GM12873 (cell line): Measurements from ENCODE around the gene GLG1.

Experiments
- TF ChIP-seq, protein P1 (sequence below): IDR thresholded peaks from 2 replicates; pipeline ENCODE4 v1.5.1; 2012; ENCODE audit warnings: low read depth, mild to moderate bottlenecking, moderate library complexity, low read length, control low read depth; ENCODE audit not compliant: insufficient read depth; ENCODE audit errors: missing control alignments

Gene GLG1

DNA sequence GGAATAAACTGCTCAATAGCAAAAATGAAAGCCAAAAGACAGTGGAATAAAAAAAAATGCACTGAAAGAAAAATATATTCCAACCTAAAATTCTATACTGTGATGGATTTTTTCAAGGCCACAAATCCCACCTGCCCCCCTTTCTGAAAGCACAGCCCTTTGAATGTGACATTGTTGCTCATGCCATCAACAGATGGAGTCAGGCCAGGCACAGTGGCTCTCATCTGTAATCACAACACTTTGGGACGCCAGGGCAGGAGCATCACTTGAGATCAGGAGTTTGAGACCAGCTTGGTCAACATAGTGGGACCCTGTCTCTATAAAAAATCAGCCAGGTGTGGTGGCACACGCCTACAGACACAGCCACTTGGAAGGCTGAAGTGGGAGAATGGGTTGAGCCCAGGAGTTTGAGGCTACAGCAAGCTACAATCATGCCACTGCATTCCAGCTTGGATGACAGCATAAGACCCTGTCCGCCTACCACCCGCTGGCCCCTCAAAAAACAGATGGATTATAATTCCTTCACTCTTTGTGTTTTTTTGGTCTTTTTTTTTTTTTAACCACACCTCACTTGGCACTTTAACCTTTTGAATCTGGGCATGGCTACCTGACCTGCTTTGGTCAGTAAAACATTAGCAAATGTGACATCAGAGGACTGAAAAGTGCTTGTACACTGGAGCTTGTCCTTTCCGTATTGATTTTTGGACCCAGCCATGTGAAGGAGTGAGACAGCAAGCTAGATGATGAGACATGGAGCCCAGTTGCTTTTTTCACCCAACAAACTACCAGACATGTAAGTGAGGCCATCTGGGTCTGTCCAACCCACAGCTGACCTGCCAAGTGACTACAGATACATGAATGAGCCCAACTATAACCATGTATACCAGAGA, 36.3 kb downstream of the GLG1 start:
- TF ChIP-seq, protein P1, sequence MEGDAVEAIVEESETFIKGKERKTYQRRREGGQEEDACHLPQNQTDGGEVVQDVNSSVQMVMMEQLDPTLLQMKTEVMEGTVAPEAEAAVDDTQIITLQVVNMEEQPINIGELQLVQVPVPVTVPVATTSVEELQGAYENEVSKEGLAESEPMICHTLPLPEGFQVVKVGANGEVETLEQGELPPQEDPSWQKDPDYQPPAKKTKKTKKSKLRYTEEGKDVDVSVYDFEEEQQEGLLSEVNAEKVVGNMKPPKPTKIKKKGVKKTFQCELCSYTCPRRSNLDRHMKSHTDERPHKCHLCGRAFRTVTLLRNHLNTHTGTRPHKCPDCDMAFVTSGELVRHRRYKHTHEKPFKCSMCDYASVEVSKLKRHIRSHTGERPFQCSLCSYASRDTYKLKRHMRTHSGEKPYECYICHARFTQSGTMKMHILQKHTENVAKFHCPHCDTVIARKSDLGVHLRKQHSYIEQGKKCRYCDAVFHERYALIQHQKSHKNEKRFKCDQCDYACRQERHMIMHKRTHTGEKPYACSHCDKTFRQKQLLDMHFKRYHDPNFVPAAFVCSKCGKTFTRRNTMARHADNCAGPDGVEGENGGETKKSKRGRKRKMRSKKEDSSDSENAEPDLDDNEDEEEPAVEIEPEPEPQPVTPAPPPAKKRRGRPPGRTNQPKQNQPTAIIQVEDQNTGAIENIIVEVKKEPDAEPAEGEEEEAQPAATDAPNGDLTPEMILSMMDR: no peak

DNA sequence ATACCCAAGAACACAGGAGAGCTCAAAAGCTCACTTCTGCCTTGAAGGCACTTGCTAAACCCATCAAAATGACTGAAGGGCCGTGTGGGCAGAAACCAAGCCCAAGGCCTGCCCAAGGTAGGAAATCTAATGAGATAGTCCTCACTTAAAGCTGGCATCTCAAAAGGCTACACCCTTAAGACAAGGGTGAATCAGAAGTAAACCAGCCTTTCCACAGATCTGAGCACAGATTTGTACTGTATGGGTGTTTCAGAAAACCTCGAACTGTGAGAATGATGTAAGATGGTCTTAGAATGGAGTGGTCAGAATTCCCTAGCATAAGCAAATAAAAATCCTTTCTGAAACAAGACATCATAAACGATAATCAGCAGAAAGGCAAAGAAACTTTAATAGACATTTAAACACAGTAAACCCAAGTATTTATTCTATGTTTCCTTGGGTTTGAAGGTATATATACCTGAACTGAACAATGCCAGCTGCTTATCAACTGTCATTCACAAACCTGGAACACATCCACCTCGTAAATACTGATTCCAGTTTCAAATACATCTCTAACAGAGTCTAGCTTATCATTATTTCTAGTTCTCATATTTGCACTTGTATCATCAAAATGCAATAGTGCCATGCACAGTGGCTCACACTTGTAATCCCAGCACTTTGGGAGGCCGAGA, 37.8 kb downstream of the GLG1 start:
- TF ChIP-seq, protein P1: no peak

DNA sequence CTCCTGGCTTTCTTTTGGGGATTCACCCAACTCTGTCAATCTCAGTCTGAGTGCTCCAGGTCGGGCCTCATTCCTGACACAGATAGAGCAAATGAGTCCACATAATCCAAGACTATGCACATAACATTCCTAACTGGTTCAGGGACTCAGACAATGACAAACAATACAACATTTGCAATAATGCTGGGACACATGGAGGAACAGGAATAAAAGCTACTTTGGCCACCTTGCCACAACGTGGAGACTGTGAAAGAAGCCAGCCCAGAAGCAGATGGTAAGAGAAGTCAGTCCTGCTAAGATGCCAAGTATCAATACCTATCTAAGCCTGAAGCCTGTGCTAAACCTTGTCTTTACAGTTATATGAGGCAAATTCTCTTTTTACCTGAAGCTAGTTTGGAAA, 39.0 kb downstream of the GLG1 start:
- TF ChIP-seq, protein P1: no peak

DNA sequence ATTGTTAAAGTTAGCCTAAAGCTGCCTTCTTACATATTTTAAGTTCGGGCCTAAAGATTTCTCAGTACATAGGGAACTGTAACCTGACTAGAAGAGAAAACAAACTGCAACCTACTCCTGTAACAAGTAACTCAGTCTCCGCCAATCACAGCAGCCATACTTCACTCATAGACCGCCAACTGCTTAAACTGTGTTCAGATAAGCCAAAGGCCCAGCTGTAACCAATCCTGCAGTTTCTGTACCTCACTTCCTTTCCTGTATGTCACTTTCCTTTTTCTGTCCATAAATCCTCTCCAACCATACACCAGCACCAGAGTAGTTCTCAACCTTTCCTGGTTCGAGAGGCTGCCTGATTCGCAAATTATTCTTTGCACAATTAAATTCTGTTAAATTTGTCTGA, 41.5 kb downstream of the GLG1 start:
- TF ChIP-seq, protein P1: no peak

DNA sequence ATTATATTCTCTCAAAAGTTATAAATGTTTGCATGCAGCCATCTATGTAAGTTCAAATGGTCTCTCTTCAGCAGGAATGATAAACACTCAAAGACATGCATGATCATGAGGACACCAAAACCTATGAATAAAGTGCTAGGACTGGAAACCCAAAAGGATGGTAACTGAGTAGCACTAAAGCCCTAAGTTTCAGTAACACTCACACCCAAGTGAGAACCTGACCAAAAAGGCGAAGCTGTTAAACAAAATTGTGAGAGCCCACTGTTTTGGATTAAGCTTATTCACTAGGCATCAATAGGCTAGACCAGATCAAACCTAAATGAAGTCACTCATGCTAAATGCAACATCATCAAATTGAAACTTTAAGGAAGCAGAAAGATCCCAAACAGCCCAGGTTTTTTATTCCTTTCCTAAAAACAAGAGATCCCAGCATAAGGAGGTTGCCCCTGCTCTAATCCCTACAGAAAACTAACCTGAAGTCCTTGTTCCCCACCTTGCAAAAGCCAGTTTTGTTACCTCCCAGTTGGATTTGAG, 42.4 kb downstream of the GLG1 start:
- TF ChIP-seq, protein P1: no peak

DNA sequence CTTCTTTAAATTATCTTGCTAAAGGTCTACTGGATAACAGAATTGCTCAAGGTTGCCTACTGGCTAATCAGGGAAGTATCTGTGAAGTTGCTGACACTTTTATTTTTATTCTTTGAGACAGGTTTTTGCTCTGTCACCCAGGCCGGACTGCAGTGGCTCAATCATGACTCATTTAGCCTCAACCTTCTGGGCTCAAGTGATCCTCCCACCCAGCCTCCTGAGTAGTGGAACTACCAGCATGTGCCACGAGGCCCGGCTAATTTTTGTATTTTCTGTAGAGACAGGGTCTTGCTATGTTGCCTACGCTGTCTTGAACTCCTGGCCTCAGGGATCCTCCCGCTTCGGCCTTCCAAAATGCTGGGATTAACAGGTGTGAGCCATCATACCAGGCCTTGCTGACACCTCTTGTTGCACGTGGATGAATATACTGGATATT, 43.1 kb downstream of the GLG1 start:
- TF ChIP-seq, protein P1: no peak

DNA sequence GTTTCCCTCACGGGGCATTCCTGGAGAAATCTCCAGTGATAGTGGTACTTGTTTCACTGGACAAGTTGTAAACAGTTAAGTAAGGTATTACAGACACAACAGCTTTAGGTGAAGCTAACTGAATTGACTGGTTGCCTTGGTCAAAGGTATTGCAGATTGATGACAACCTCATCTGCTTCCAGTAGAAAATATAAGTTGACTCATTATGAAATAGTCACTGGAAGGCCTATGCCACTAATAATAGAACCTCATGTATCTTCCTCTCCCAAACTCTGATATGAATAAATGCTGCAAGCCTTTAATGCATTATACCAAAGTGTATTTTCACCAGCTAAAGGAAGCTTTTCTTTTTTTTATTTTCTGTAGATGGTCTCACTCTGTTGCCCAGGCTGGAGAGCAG, 44.8 kb downstream of the GLG1 start:
- TF ChIP-seq, protein P1: no peak
